Measurements from ENCODE around the gene TSPAN7.

The TSPAN7 gene

DNA sequence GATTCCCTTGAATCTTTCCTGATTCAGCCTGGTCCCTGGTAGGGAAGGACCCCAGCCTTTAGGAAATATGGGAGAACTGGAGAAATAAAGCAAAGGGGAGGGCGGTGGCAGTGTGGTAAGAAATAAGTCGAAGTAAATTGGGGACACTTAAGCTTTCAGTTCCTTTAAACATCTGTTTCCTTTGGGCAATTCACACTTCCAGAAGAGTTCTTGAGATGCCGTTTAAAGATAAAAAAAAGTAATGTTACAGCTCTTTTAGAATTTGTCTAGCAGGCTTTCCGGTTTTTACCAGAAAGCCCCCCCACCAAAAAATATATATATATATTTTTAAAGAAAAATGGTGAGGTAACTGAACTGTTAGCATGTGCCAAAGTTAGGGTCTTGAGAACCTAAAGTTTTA is 46.6 kb downstream of the TSPAN7 start:
- TF ChIP-seq, protein P1, sequence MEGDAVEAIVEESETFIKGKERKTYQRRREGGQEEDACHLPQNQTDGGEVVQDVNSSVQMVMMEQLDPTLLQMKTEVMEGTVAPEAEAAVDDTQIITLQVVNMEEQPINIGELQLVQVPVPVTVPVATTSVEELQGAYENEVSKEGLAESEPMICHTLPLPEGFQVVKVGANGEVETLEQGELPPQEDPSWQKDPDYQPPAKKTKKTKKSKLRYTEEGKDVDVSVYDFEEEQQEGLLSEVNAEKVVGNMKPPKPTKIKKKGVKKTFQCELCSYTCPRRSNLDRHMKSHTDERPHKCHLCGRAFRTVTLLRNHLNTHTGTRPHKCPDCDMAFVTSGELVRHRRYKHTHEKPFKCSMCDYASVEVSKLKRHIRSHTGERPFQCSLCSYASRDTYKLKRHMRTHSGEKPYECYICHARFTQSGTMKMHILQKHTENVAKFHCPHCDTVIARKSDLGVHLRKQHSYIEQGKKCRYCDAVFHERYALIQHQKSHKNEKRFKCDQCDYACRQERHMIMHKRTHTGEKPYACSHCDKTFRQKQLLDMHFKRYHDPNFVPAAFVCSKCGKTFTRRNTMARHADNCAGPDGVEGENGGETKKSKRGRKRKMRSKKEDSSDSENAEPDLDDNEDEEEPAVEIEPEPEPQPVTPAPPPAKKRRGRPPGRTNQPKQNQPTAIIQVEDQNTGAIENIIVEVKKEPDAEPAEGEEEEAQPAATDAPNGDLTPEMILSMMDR (IDR thresholded peaks at IDR 0.05; ENCODE audit: borderline replicate concordance, insufficient read depth, low read depth, low read length): no peak
- no peak overlapping the region for H3K4me3 ChIP-seq (ENCODE audit: low read depth, low read length)

DNA sequence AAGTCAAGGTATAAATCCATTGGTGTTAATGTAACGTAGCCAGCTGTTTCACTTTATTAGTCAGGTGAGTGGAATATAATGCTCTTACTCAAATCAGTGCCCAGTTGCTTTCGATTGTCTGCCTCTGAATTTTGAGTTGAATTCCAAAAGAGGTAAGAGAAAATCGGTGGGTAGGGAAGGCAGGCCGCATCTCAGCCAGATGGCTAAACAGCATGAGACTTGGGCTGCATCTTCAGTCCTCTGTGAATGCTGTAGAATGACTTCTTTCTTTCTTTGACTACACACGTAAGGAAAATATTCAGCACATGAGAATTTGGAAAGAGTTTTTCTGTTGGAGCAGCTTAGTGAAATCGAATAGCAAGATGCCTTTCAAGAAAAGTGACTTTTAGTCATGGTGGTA is 49.5 kb downstream of the TSPAN7 start:
- H3K4me3 ChIP-seq (ENCODE audit: low read depth, low read length): no peak overlapping the region
- TF ChIP-seq, protein P1 (IDR thresholded peaks at IDR 0.05; ENCODE audit: borderline replicate concordance, insufficient read depth, low read depth, low read length): no peak

DNA sequence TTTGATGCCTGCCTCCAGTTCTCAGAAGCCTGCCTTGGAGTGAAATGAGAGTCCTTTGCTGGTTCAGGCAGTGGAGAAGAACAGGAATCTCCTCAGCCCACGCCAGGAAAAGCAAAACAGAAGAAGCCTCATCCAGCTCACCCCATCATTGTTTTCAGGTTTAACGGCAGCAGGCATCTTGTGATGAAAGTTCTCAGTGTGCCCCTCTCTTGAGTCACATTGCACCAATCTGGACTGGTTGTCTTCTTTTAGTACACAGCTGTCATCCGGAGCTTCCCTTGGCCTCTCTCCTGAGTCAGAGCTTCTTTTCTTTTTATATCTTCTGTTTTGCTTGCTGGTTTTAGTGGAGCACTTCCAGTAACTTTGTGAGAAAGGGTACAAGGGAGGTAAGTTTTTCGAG is 50.9 kb downstream of the TSPAN7 start:
- TF ChIP-seq, protein P1 (IDR thresholded peaks at IDR 0.05; ENCODE audit: borderline replicate concordance, insufficient read depth, low read depth, low read length): no peak
- H3K4me3 ChIP-seq (ENCODE audit: low read depth, low read length): no peak overlapping the region

DNA sequence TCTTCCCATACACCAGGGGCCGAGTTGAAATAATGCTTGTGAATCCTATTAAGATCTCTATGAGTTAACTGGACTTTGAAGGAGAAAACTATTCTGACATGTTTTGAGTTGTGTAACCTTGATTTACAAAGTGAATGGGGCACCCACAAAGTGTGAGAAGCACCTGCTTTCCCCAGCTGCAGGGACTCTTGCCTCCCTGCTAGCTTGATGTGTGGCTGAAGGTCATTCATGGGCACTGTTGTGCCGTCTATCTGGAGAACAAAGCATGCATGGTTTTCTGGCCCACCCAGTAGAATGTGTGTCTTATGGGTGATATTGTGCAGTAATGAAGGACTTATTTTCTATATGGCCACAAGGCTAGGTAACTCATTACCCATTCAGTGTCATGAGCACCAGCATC is 53.1 kb downstream of the TSPAN7 start:
- no peak overlapping the region for H3K4me3 ChIP-seq (ENCODE audit: low read depth, low read length)
- TF ChIP-seq, protein P1 (IDR thresholded peaks at IDR 0.05; ENCODE audit: borderline replicate concordance, insufficient read depth, low read depth, low read length): no peak

DNA sequence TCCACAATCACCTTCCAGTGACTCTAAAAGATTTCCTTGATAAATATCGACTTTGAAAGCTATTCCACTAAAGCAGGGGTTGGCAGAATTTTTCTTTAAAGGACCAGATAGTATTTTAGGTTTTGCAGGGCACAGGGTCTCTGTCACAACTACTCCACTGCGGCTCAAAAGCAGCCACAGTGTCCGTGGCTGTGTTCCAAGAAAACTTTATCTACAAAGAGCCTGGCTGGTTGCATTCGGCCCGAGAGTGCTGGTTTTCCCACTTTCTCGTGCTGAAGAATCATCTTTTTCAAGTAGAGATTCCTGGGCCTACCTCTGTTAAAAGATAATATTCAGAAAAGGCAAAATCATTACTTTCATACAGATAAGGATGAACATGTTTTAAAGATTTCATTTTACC is 55.6 kb downstream of the TSPAN7 start:
- H3K4me3 ChIP-seq (ENCODE audit: low read depth, low read length): no peak overlapping the region

DNA sequence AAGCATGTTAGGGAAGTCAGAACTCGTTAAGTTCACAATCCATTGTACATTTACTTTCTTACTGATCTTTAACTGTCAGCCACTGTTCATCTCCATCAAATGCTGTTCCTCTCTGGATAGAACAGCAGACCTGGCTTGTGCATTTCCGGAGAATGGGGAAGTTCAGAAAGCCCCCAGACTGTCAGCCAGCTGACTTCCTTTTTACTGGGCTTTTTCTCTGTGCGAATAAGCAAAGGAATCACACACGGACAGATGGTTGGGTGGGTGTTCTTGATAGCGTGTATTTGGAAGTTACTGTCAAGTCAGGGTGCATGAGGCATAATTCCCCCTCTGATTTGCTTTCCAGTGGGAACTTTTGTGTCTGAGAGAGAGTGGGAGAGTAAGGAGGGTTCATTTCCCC is 56.8 kb downstream of the TSPAN7 start:
- TF ChIP-seq, protein P1 (IDR thresholded peaks at IDR 0.05; ENCODE audit: borderline replicate concordance, insufficient read depth, low read depth, low read length): no peak

More for the DNA sequence above, 55.6 kb downstream of the TSPAN7 start:
- TF ChIP-seq, protein P1 (IDR thresholded peaks at IDR 0.05; ENCODE audit: borderline replicate concordance, insufficient read depth, low read depth, low read length): no peak

DNA sequence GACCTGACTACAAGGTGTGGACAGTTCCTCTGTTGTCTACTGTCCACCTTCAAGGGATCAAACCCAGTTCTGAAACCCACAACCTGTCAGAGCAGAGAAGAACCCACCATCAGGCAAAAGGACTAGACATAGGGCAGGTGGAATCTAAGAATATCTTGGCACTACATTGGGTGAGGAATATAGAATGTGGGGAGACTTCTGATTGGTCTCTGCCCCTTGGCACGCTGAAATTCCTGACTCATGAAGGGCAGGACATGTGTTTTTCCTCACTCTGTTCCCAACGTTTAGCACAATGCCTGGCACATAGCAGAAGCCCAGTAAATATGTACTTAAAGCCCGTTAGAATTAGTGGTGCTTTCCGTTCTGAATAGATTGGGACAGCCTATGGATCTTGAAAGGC is 59.3 kb downstream of the TSPAN7 start:
- TF ChIP-seq, protein P1 (IDR thresholded peaks at IDR 0.05; ENCODE audit: borderline replicate concordance, insufficient read depth, low read depth, low read length): no peak
- H3K4me3 ChIP-seq (ENCODE audit: low read depth, low read length): no peak overlapping the region

More for the DNA sequence above, 56.8 kb downstream of the TSPAN7 start:
- no peak overlapping the region for H3K4me3 ChIP-seq (ENCODE audit: low read depth, low read length)
